OCI-LY7 (cell line): ENCODE data around the gene DOLPP1. TPM values are rescaled to one million over a fixed set of nuclear protein-coding genes. Genes with fewer than 3 reads are reported as not detected.

Source experiments
- BruUV-seq: library from RNA; stranded (reverse); fragments of 400-500 nt; replicated peaks from 2 replicates; lab custom pipeline; 2021; lab: Mats Ljungman, UMichigan
- CTCF ChIA-PET: fragments of 300-600 bp; sonication (Branson Sonifier 250); formaldehyde crosslinking; loops from one replicate; lab custom pipeline; 2022; ENCODE audit warnings: antibody characterized with exemption; ENCODE audit not compliant: unreplicated experiment; lab: Charles Lee
- POLR2A ChIA-PET: fragments of 300-600 bp; sonication (Branson Sonifier 250); formaldehyde crosslinking; loops from one replicate; lab custom pipeline; 2022; ENCODE audit warnings: antibody characterized with exemption; lab: Charles Lee
- DNase-seq: peaks from one replicate; pipeline ENCODE4 v3.0.0-alpha.2; 2015; ENCODE audit warnings: low spot score
- H2AFZ ChIP-seq: fragments of 200-600 bp; sonication (generic), shearing (Covaris generic); 2 replicates; pipeline ENCODE4 v1.6.1; 2014; ENCODE audit warnings: mild to moderate bottlenecking, antibody characterized with exemption, low read length, moderate library complexity
- H3K27ac ChIP-seq: fragments of 200-600 bp; sonication (generic); 2 replicates; pipeline ENCODE4 v1.5.1; 2014; ENCODE audit warnings: mixed run types, low read depth, mild to moderate bottlenecking, moderate library complexity, low read length, inconsistent platforms; ENCODE audit not compliant: poor library complexity, severe bottlenecking
- H3K36me3 ChIP-seq: fragments of 200-600 bp; sonication (generic); 2 replicates; pipeline ENCODE4 v1.6.1; 2014; ENCODE audit warnings: mild to moderate bottlenecking, antibody characterized with exemption, low read length, moderate library complexity, mixed read lengths; ENCODE audit not compliant: insufficient read depth
- H3K4me1 ChIP-seq: fragments of 200-600 bp; sonication (generic); 2 replicates; pipeline ENCODE4 v1.5.1; 2014; ENCODE audit warnings: mild to moderate bottlenecking, low read length; ENCODE audit not compliant: insufficient read depth, poor library complexity, severe bottlenecking
- H3K4me2 ChIP-seq: fragments of 200-600 bp; sonication (generic); 2 replicates; pipeline ENCODE4 v1.6.1; 2014; ENCODE audit warnings: mild to moderate bottlenecking, low read length
- H3K4me3 ChIP-seq: fragments of 200-600 bp; sonication (generic); 2 replicates; pipeline ENCODE4 v1.5.1; 2014; ENCODE audit warnings: mild to moderate bottlenecking, low read depth, low read length; ENCODE audit not compliant: poor library complexity, severe bottlenecking
- H3K79me2 ChIP-seq: fragments of 200-600 bp; sonication (generic); 2 replicates; pipeline ENCODE4 v1.6.1; 2016; ENCODE audit warnings: low read depth, mild to moderate bottlenecking, low read length, moderate library complexity, mixed read lengths; ENCODE audit not compliant: insufficient read depth
- H3K9me2 ChIP-seq: fragments of 200-600 bp; sonication (generic); 2 replicates; pipeline ENCODE4 v1.6.1; 2016; ENCODE audit warnings: mild to moderate bottlenecking, low read length, mixed read lengths; ENCODE audit not compliant: insufficient read depth
- H3K9me3 ChIP-seq: fragments of 200-600 bp; sonication (generic); 2 replicates; pipeline ENCODE4 v1.6.1; 2014; ENCODE audit warnings: mild to moderate bottlenecking, mixed run types, low read length, mixed read lengths
- H4K20me1 ChIP-seq: fragments of 200-600 bp; sonication (generic); 2 replicates; pipeline ENCODE4 v1.6.1; 2014; ENCODE audit warnings: mild to moderate bottlenecking, antibody characterized with exemption, low read length, moderate library complexity, mixed read lengths; ENCODE audit not compliant: insufficient read depth
- EZH2phosphoT487 ChIP-seq: fragments of 200-600 bp; sonication (generic); IDR thresholded peaks from 2 replicates; pipeline ENCODE4 v1.6.1; 2018; ENCODE audit warnings: low read depth, borderline replicate concordance, mild to moderate bottlenecking, mixed run types, antibody characterized with exemption, low read length, moderate library complexity, mixed read lengths
- intact Hi-C: fragments of 100-400 bp; cut with micrococcal nuclease; formaldehyde crosslinking; loops from one replicate; pipeline ENCODE4 v1.10.0; 2022; ENCODE audit not compliant: unreplicated experiment
- total RNA-seq, 2 experiments: library from RNA; depleted of rRNA in 1 of 2; stranded (reverse); fragments of >200 nt in 1 of 2; shearing (Covaris generic) in 1 of 2; gene quantifications; 2 replicates each; pipeline ENCODE4 v1.2.3, GENCODE V29; 2014 to 2022
- TF ChIP-seq, protein P1 (sequence below): fragments of 200-600 bp; sonication (generic); conservative IDR thresholded peaks from 2 replicates; pipeline ENCODE4 v1.5.1; 2014; ENCODE audit warnings: mild to moderate bottlenecking, antibody characterized with exemption, low read length, moderate library complexity, mixed read lengths

The DOLPP1 gene
- total RNA-seq, 2 experiments from 2014 or later: 16.9 TPM

DNA sequence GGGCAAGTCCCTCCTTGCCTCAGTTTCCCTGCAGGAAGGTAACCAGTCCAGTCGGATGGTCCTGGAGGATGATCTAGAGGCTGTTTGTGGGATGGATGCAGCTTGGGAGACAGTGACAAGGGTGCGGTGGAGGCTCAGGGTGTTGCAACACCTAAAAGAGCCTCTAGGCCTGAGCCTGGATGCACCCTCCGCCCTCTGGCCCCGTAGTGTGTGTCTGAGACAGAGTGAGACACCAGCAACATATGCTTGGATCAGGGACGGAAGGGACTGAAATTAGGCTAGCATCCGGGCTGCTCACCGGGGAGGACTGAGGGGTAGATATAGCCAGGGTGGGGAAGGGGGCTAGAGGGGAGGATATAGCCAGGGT is 28.6 kb downstream of the DOLPP1 start:
- Histone ChIP-seq H3K79me2 (peaks cover 27% of the 10 kb centered on the region), H2AFZ (no peak overlapping the region), H3K4me1 (peaks cover 28% of the 10 kb centered on the region), H3K4me2 (no peak overlapping the region), H3K9me2 (no peaks in the 10 kb centered on the region), H3K36me3 (no peaks in the 10 kb centered on the region), H3K9me3 (no peaks in the 10 kb centered on the region), H4K20me1 (no peaks in the 10 kb centered on the region), H3K27ac (no peak overlapping the region), H3K4me3 (no peak overlapping the region)
- DNase-seq: peak; percentile 16
- CTCF ChIA-PET: no interaction called here
- no peak for TF ChIP-seq EZH2phosphoT487
- TF ChIP-seq, protein P1, sequence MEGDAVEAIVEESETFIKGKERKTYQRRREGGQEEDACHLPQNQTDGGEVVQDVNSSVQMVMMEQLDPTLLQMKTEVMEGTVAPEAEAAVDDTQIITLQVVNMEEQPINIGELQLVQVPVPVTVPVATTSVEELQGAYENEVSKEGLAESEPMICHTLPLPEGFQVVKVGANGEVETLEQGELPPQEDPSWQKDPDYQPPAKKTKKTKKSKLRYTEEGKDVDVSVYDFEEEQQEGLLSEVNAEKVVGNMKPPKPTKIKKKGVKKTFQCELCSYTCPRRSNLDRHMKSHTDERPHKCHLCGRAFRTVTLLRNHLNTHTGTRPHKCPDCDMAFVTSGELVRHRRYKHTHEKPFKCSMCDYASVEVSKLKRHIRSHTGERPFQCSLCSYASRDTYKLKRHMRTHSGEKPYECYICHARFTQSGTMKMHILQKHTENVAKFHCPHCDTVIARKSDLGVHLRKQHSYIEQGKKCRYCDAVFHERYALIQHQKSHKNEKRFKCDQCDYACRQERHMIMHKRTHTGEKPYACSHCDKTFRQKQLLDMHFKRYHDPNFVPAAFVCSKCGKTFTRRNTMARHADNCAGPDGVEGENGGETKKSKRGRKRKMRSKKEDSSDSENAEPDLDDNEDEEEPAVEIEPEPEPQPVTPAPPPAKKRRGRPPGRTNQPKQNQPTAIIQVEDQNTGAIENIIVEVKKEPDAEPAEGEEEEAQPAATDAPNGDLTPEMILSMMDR: no peak
- POLR2A ChIA-PET: no interaction called here
- intact Hi-C loops: no loop called here
- BruUV-seq: no TSS peak

DNA sequence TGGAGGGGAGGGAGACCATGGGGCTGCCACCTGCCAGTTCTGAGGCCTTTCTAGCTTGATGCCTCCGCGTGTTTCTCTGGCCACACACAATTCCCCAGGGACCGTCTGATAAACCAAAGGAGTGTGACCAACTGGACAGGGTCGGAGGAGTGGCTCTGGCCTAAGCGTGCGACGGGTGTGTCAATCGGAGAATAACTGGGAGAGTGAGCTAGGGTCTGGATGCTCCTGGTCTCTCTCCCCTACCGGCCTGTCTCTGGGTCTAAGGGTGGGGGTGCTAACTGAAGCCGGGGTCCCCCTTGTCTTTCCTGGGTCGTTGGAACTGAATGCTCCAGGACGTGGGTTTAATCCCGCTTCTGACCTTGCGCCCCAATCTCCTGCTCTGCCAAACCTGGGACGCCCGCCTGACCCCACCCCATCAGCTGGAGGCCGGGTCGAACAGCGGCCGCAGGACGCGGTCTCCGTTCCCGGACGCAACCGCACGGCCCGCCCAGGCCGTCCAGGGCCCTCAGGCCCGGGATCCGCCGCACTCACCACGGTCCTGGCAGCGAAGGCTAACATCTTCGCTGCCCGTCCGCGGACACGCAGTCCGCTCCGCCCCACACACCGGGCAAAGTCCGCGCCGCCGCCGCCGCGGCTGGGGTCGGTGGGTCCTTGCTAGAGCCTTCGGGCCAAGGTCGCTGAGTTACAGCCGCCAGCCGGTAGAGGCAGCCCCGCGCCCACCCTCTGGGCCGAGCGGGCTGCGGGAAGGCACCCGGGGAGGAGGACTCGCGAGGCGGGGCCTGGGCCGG is 29.2 kb downstream of the DOLPP1 start:
- Histone ChIP-seq H3K36me3 (no peaks in the 10 kb centered on the region), H3K27ac (no peak overlapping the region), H2AFZ (peak overlapping the region; percentile 52), H3K79me2 (peaks cover 33% of the 10 kb centered on the region), H3K4me1 (peaks cover 31% of the 10 kb centered on the region), H4K20me1 (no peaks in the 10 kb centered on the region), H3K9me2 (no peaks in the 10 kb centered on the region), H3K9me3 (no peaks in the 10 kb centered on the region), H3K4me2 (peak overlapping the region; percentile 41; the same call in 1 of the 2 replicates), H3K4me3 (peak overlapping the region; percentile 89)
- no TSS peak for BruUV-seq
- ChIA-PET CTCF (no interaction called here), POLR2A (no interaction called here)
- no peak for TF ChIP-seq EZH2phosphoT487
- TF ChIP-seq, protein P1: no peak
- DNase-seq: peak; percentile 16
- intact Hi-C loops: loop anchor here (2.0 kb wide), 1 partner anchor 29 kb away; the partner anchor contains the start of gene DOLPP1
